Amniotic stem cell (primary cell): ENCODE measurements around the gene SMARCB1.
A peak's percentile ranks its signal among the peaks of the same experiment; 100 is the strongest.

Source experiments
- DNase-seq: peaks from one replicate; lab custom pipeline; 2025; lab: John Stamatoyannopoulos, UW

SMARCB1 gene

DNA sequence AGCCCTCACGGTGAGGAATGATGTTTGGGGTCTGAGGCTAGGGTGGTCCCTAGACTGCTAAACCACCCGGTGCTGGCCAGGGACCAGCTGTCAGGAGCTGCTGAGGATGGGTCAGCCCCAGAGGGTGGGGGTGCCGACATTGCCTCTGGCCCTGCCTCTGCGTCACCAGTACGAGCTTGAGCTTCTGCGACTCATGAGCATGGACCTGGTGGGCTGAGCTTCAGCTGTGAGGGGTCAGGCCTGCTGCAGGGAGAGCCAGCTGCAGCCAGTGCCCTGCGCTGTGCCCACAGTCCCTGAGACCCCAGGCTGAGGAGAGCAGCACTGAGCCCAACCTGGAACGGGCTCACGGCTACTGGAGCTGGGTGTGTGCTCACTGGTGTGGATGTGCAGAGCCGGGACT is 45.0 kb downstream of the SMARCB1 start:
- no peak for DNase-seq

DNA sequence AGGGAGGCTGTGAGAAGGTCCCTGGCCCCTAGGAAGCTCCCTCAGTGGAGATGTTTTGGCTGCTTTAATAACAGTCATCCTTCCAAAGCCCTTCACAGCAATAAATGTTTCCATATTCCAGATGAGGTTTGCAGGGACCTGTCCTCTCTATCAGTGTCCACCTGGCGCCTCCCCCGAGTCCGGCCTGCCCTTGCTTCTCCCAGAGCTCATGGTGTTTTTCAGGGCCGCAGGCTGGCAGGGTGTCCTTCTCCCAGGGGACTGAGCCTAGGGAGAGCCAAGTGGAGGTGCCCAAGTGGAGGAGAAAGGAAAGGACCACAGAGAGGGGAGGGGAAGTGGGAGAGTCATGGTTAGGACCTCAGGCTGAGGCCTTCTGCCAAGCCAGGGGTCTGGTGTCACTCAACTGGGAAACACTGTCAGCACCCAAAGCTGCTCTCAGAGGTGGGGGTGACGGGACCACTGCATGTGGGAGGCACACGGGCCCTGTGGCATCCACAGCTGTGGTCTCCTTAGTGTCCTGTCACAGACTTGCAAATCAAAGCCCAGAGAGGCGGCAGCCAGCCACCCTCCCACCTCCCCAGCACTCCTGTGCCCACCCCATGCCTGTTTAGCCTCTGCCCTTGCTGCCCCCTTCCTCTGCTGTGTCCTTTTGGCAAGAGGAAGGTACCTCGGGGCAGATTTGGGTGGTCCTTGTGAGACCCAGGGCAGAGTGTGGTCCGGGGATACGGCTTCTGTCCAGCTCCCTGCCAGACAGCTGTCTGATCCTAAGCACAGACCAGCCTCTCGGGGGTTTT is 45.7 kb downstream of the SMARCB1 start:
- DNase-seq: no peak

DNA sequence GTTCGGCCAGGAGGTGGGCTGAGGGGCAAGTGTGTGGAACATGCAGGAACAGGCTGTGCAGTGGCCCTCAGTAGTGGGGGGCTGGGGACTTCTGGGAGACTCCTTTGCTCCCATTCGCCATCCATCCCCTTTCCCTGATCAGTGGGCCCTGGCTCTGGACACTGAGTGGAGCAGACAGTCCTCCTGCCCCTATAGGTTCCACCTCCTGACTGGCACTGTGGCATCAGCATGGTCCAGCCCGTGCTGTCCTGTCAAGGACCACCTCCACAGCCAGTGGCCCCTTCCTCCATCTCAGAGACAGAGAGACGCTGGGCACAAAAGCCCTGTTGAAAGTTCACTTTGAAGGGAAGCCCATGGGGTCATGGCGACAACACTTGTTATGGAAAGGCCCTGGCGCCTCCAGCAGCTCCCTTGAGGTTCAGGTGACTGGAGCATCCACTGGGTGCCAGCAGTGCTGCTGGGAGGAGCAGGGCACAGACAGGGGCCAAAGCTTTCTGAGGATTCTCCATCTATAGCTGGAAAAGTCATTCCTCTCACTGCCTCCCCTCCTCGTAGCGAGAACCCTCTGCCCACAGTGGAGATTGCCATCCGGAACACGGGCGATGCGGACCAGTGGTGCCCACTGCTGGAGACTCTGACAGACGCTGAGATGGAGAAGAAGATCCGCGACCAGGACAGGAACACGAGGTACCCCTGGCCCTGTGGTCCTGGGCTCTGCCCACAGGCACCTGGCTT is 46.4 kb downstream of the SMARCB1 start:
- DNase-seq: no peak

DNA sequence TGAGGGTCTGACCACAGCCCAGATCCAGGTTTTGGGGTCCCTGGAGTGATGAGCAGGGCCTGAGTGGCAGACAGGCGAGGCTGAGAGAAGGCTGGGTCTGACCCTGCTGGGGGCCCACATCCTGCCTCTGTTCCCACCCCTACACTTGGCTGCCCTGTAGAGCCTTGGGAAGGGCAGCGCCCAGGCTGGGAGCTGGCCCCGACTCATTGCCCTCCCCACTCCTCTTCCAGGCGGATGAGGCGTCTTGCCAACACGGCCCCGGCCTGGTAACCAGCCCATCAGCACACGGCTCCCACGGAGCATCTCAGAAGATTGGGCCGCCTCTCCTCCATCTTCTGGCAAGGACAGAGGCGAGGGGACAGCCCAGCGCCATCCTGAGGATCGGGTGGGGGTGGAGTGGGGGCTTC is 47.1 kb downstream of the SMARCB1 start:
- DNase-seq: no peak

DNA sequence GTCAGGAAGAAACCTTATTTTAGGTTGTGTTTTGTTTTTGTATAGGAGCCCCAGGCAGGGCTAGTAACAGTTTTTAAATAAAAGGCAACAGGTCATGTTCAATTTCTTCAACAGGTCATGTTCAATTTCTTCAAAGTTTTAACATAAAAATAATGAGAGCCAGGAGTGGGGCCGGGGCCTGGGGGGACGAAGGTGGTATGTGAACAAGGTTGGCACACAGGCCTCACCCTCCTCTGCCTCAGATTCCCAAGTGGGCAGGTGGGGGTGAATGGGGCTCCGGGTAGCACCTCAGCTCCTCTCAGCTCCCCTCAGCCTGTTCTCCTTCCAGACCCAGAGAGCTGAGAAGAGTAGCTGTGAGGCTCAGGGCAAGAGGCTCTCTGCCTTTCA is 47.6 kb downstream of the SMARCB1 start:
- DNase-seq: no peak

DNA sequence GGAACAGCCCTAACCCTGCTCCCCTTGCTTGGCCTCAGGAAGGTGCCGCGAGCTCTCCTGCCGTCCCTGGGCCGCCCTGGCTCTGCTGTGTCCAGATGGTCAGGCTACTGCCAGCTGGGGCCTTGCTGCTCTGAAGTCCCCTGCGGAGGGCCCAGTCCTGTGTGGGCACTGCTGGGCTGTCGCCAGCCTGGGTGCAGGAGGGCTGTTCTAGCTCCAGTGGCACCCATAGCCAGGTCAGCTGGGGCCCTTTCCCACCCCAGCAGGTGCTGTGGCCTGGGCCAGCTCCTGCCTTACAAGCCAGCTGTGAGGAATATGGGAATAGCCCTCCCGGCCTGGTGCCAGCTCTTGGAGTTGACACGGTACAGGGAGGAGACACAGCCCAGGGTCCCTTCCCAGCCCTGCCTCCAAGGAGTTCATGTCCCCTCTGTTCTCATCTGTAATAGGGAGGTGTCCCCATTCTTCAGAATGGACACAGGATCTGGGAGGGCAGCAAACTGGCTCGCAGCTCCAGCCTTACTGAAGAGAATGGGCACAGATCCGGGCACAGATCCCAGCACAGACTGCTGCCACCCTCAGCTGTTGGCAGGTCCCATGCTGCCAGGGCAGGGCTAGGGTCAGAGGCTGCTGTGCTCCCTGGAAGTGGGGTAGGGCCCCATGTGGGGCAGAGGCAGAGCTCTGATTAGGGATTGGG is 48.2 kb downstream of the SMARCB1 start:
- no peak for DNase-seq

DNA sequence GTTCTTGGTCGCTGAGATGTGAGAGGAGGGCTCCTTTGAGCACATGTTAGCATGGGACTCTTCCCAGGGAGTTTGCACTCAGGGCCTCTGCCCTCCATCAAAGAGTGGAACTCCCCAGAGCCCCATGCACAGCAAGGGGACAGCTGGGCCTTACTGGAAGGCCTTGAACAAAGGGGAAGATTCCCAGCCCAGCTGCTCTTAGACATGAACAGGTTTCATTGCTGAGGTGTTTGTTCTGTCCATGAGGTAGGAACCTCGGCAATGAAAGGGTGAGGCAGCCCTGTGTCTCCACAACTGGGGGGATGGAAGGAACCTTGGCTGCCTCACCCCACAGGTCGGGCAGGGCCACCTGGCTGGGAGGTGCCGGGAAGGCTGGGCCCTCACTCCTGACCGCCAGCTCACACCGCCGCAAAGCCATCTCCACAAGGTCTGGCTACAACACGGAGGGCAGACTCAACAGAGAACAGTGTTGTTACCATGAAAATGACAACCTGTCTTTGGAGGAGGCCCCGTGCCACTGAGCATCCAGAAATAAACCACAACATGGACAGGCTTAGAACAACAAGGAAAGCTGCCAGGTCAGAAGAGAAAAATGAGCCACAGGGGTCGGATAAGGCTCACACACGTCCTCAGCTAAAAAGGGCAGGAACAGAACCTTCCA is 48.8 kb downstream of the SMARCB1 start:
- no peak for DNase-seq

DNA sequence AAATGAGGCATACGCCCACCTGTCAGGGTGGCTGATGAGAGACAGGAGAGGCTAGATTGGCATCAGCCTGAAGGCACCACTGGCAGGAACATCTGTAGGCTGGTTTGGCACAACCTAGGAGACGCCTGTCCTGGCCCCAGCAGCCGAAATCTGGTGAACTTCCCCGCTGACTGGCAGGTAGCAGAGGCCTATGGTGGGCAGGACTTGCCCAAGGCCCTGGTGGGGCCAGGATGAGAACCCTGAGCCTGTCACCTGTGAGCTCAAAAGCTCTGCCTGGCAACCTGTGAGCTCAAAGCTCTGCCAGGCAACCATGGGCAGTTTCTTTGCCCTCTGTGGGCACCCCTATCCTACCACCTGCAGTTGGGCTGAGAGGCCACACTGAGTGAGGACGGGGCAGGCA is 49.5 kb downstream of the SMARCB1 start:
- DNase-seq: no peak

DNA sequence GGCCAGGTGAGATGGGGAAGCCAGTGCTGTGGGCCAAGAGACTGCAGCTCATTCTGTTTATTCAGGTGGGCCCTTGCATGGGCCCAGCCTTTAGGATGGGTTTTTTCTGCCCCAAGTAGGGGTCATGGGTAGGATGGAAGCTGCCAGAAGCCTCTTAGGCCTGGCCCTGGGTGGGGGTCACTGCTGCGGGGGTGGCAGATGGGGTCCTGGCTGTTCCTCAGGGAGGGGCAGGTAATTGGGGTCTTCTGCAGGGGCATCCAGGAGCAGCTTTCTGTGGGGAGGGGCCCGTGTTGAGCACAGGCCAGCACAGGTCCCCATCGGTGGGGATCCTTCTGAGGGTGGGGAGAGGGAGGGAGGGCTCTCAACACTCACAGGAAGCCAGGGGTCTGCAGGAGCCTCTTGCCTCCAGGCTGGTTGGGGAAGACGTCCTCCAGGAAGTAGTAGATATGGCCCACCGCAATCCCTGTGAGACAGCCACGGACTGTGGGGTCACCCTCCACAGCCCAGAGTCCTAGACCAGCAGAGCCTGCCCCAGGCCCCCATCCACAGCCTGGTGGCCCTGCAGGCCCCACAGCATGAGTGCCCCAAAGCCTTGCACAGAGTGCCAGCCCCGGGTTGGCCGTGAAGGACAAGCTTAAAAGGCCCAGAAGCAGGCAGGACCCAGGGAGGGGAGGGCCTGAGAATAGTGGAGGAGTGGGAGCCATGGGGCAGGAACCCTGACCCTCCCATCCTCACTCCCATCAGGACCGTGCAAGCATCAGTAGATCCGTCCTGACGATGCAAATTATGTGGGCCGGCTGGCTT is 50.1 kb downstream of the SMARCB1 start:
- no peak for DNase-seq

DNA sequence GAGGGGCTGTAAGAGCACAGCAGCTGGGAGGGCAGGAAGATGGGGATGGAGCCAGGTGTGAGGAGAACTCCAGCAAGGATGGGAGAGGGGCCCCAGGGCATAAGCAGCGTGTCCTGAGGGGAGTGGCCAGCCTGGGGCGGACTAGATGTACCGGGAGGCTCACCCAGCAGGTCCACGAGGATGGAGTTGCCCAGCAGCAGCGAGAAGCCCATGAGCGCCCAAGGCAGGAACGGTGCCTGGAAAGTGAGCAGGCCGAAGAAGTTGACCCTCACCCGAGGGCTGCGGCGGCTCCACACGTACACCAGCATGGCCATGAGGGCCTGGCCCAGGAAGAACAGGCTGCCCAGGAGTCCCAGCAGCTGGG is 50.7 kb downstream of the SMARCB1 start:
- DNase-seq: no peak

DNA sequence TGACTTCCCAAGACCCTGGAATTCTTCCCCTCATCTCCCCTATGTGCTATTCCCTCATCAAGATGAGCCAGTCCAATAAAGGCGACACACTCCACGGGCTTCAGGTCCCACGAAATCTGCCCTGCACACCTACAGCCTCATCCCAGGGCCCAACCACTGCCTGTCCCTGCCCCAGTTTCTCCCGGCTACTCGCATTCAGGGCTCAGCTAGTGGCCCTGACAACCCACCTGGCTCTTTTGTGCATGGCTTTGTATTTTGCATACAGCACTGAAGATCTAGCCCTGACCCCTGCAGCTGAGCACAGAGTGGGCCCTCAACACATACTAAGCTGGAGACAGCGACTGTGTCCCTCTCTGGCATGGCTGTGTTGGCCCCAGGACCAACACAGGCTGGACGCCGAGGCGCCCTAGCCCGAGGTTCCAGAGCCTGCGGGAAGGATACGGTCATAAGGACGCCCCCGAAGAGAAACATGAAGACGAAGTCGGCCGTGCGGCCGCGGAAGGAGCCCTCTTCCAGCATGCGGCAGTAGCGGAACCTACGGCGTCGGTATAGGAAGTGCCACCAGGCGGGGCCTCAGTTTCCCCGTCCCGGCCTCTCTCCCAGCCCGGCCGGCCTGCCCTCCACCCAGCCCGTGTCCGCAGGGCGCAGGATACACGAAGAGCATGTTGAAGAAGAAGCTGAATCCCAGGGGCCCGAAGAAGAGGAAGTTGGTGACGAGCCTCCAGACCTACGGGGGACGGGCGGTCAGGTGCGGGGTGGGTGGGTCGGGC is 51.3 kb downstream of the SMARCB1 start:
- DNase-seq: no peak

DNA sequence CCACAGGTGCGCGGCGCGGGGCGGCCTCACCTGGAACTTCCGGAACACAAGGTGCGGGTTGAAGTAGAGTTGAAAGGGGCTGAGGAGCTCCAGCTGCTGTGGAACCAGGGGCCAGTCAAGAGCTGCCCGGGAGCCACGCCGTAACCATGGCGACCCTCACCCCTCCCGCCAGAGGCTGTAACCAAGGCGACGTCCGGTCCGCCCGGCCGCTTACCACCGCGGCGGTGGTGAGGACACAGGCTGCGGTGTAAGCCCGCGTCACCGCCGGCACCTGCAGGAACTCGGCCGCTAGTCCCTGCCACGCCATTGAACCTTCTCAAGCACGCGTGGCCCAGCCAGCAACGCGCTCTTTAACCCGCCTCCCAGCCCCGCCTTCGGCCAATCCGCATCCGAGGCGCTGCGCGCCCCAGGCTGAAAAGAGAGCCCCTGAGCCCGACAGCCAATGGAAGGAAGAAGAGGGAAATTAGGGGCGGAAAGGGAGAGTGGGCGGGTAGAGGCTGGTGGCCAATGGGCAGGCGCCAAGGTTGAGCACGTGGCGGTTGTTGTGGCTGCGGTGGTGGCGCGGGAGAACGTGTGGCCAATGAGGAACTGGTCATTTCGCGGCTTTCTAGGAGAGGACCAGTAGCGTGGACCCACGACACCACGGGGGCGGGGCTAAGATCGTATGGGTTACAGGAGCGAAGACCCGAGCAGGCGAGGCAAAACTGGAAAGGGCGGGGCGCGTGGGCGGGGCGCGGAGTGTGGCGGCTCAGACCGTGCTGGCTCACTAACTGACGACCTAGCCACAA is 52.1 kb downstream of the SMARCB1 start, which contains the start of gene DERL3:
Gene DERL3 (minus strand): TSS at position 326 of the 788 bp plus-strand sequence. CDS start 19 bp downstream, at position 307.
- DNase-seq: peak; percentile 87

DNA sequence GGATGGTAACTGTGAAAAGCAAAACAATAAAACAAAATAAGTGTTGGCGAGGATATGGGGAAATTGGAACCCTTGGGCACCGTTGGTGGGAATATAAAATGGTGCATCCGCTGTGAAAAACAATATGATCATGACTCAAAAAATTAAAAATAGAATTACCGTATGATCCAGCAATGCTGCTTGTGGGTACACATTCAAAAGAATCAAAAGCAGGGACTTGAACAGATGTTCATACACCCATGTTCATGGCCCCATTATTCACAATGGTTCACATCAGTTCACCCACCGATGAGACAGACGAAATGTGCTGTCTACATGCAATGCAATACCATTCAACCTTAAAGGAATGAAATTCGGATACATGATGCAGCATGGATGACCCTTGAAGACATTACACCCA is 53.3 kb downstream of the SMARCB1 start:
- no peak for DNase-seq

DNA sequence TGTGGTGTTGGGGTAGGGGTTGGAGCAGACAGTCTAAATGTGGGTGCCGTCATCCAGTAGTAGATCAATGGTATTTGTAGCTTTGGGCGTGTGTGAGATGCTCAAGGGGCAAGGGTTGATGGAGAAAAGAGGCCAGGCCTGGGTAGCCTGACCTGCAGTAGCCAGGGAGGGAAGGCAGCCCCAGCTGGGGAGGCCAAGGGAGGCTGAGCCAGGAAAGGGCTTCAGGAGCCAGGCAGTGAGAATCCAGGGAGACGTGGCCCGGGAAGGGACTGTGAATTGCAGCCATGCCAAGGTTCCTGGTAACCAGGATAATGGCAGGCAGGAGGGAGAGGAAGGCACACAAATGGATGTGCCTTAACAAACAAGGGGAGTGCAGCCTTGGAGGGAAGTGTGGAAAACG is 54.5 kb downstream of the SMARCB1 start:
- no peak for DNase-seq

DNA sequence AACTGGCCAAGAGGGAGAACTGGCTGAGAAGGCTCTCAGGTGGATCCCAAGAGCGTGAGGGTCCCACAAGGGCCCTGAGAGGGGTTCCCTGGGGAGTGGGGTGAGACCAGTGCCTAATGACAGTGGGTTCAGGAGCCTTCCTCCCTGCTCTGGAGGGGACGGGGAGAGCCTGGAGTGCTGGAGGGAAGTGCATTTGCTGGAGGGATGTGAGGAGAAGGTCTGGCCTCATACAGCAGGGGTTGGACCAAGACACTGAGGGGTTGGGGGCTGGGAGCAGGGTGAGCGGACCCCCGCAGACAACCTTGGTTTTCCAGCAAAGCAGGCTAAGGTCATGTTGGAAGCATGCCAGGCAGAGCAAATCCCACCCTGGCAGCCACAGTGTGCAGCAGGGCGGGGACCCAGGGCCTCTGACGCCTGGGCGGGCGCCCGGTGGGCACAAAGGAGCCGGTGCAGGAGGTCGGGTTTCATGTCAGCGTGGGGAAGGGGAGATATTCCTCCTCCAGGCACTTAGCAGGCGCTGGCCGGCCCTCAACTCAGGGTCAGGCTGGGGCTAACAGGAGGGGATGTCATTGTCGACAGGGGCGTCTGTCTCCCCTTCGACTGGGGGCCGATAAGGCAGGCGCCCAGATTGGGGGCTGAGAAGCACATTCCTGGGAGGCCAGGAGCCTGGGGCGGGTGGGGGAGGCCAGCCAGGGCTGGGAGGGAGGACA is 55.1 kb downstream of the SMARCB1 start:
- DNase-seq: no peak

DNA sequence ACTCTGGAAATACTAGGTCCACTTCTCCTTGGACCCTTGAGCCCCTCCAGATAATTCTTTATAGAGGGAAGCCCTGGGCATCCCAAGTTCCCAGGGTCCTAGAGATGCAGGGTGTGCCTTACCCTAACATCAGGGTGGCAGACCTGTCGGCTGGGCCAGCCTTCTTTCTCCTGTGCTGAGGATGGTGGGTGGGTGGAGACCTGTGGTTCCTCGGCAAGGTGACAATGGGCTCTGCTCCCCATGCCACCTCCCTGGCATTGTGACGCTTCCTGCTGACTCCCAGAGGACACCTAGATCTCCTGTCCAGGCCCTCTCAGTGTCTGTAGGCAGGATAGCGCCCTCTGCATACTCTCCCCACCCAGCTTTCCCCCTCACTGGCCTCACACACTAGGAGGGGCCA is 55.8 kb downstream of the SMARCB1 start:
- no peak for DNase-seq

DNA sequence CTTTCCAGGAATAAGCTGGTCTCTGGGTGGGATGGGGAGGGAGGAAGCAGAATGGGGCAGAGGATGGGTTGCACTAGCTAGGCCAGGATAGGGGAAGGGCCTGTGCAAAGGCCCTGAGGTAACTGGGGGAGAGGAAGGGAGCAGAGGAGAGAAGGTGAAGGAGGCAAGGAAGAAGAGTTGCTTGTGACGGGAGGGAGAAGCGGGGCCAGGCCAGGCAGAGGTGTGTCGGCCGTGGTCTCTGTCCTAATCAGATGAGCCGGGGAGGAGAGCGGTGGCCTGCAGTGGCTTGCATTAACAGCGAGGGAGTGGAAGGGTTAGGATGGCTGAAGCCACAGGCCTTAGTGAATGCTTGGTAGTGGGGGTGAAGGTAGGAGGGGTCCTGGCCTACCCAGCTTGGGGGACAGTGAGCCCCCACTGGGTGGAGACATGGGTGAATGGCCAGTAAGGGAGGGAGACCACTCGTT is 58.0 kb downstream of the SMARCB1 start:
- DNase-seq: no peak

DNA sequence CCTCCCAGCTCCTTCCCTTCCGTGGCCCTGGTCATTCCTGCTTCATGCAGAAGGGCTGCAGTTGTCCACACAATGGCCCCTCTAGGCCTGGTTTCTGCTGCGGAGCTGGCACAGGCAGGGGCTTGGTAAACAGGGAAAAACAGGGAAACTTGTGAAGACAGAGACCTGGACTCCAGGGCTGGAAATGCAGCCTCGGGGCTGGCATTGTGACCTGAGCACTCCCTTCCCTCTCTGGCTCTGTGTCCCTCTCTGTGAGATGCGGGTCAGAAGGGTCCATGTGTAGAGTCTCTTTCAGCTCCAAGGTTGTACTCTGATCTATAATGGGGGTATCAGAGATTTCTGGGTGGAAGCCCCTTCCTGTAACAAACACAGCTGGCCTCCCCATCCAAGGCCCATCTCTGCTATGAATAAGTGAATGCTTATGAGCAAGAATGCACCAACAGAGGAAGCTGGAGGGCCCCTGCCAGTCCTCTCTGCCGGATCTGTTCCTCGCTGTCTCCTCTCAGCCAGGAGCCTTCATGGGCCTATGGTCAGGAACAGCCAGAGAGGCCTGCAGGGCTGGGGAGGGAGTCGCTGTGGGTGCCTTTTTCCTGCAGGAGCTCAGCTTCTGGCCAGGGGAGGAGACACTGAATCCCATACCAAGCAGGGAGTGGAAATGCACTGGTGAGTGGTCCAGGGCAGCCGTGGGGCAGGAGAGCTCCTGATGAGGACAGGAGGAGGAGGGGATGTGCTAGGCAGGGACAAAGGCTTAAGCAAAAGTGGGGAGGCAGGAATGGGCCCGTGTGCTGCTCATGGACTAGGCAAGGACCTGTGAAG is 58.7 kb downstream of the SMARCB1 start:
- no peak for DNase-seq
